Medulla oblongata (tissue), 1 donor: ENCODE results near the gene TMEM119.
"Not testable (repeated sequence)": the region's sequence is repeated elsewhere in the genome, so short reads cannot be mapped to it uniquely, and the experiment has no call there.

Experiments used
- DNase-seq: peaks from one replicate; pipeline ENCODE4 v3.0.0-alpha.2; 2015; ENCODE audit errors: extremely low spot score

The TMEM119 gene

DNA sequence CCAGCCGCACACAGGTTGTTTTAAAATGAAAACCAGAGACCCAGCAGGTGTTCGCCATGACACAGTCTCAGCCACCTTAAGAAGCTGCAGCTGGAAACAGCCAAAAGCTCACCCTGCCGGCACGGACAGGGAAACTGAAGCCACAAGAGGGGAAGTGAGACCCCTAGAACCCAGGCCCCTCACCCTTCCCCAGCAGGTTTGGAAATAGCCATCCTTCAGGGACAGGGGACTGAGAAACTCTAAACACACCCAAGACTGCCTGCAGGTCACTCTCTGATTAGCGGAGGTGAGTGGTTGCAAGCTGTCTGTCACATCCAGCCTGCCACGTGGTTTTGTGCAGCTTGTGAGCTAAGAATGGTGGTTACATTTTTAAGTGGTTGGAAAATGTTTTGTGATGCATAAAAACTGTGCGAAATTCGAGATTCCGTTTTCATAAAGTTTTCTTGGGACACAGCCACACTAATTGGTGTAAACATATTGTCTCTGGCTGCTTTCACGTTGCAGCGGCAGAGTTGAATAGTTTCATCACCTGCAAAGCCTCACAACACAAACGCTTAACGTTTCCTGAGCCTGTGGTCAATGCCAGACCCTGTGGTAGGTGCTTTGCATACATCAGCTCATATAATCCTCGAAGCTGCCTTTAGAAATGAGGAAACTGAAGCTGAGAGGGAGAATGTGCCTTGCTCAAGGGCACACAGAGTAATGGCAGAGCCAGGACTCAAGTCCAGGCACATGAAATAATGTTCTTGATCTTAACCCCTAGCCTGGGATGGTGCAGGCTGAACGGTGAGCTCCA, 37.5 kb upstream of the TMEM119 start:
- DNase-seq: peak; percentile 44

DNA sequence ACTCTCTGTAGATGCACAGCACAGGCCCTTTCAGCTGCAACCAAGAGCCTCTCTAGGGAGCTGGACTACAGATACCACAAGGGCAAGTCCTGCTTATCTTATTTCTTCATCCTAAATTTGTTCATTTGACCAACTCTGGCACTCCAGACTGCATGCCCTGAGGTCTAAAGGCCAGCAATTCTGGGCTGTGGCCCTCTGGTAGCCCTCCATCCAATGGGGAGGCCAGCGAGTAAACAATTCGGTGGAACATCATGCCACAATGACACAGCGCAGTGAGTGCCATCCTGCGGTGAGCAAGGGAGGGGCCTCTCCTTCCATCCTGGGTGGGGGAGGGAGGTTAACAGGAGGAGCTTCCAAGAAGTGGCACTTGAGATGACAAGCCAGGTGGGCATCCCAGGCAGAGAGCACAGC, 36.5 kb upstream of the TMEM119 start:
- peak; percentile 38 for DNase-seq

DNA sequence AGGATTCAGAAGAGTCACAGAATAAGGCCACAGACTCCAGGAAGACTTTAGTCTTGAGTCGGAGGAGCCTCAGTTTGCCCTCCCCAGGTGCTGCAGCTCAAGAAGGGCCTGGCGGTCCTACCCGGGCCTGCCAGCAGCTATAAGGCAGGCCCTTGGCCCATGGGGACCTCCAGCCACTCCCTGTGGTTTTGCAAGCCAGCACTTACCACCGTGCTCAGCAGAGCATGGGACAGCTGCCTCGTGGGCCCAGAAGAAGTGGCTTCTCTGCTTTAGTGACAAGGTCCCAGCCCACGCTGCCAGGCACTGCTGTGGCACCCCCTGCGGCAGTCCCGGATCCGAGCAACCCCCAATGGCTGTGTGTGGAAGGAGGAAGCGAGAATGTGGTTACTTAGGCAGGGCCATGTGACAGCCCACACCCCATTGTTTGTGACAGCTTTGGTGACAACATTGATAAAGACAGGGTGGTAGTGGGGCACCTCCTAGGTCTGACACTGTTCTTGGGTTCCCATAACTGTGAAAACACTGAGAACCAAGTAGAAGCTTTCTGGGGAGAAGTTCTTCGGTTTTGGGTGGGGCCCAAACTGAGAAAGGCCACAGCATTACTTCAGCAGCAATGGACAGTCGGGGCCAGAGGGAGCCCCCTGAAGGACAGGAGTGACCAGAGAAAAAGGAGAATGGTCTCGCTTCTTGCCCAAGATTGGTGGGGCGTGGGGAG, 35.8 kb upstream of the TMEM119 start, which contains the start of gene SELPLG:
Gene SELPLG, minus strand, starts transcription at position 361 of the 715 bp plus-strand sequence. CDS start 9,587 bp downstream, outside the sequence.
- peak; percentile 83 for DNase-seq

DNA sequence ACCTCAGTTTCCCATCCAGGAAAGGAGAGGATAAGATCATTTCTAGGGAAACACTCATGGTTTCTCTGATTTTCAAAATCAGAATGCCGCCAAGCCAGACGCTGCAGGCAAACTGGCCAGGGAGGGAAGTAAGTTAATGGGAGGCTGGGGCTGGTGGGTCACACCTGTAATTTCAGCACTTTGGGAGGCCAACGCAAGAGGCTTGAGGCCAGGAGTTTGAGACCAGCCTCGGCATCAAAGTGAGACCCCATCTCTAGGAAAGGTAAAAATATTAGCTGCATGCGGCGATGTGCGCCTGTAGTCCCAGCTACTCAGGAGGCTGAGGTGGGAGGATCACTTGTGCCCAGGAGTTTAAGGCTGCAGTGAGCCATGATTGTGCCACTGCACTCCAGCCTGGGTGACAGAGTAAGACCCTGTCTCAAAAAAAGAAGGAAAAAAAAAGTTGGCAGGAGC, 35.2 kb upstream of the TMEM119 start:
- DNase-seq: no peak

DNA sequence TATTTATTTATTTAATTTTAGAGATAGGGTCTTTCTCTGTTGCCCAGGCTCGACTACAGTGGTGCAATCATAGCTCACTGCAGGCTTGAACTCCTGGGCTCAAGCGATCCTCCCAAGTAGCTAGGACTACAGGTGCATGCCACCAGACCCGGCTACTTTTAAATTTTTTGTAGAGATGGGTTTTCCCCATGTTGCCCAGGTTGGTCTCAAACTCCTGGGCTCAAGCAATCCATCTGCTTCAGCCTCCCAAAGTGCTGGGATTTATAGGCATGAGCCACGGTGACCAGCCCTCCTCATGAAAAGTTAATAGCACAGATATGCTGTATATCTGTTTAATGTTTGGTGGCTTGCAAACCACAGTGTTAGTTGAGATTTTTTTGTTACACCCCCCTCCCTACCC, 33.4 kb upstream of the TMEM119 start:
- not testable (repeated sequence) for DNase-seq

DNA sequence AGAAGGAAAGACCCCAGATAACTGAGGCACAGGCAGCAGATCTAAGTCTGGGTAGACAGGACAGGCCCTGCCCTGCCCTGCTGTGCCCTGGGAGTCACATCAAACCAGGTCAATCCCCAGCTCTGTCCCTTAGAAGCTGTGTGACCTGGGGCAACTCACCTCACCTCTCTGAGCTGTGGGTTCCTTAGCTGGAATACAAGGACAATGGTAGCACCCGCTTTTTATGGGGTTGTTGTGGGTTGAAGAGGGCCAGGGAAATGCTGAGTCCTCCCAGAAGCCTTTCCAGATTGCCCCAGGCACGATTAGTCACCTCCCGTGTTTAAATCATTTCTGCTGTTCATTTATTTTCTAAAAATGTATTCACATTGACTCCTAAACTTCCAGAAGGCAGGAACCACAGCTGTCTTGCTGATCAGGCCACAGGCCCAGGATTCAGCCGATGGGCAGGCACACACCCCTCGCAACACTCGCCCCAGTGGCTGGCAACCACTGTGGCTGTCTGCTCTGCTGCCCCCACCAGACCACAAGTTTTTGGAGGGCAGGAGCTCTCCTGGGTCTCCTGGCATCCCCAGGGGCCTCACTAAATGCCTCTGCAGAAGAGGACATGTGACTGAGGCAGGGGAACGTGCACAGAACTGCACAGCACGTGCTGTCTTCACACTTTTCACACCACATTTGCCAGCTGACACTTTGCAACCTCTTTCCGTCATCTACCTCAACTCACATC, 32.8 kb upstream of the TMEM119 start:
- DNase-seq: no peak

DNA sequence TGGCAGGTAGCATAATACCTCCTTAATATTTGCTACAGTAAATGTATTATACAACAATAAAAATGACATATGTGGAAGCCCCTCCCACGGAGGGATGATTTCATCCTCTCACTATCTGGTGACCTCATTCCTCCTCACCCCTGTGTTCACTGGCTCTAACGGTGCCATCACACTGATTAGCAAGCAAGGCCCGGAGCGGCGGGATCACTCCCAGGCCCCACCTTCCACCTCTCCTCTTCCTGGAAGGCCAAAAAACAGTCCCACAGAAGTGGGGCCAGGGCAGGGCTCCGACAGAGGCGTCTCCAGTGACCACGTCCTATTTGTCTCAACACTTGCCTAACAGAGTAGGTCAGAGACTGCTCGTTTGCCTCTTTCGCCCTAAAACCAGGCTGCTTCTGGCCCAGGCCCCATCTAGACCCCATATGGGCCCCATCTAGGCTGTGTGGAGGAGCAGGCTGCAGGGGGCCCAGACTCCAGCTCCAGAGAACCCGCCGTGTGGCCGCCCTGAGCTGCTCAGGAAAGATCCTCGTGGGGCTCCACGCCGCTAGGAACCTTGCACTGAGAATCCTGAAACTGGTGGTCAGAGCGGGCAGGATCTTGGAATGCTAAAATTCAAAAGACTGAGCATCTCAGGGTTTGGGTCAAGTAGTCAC, 32.1 kb upstream of the TMEM119 start:
- DNase-seq: no peak

DNA sequence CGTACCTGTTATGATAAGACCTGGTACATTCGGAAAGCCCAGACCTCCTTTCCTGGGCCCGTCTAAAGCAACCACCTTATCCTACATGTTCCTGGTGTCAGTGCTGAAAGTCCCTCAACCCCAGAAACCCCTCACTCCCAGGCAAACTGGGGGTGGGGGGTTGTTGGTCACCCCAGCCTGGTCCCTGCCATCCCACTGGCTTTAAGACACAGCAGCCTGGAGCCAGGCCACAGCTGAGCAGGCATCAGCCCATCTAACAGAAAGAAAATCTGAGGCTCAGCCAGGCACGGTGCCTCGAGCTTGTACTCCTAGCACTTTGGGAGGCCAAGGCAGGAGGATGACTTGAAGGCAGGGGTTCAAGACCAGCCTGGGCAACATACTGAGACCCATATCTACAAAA, 31.3 kb upstream of the TMEM119 start:
- no peak for DNase-seq

DNA sequence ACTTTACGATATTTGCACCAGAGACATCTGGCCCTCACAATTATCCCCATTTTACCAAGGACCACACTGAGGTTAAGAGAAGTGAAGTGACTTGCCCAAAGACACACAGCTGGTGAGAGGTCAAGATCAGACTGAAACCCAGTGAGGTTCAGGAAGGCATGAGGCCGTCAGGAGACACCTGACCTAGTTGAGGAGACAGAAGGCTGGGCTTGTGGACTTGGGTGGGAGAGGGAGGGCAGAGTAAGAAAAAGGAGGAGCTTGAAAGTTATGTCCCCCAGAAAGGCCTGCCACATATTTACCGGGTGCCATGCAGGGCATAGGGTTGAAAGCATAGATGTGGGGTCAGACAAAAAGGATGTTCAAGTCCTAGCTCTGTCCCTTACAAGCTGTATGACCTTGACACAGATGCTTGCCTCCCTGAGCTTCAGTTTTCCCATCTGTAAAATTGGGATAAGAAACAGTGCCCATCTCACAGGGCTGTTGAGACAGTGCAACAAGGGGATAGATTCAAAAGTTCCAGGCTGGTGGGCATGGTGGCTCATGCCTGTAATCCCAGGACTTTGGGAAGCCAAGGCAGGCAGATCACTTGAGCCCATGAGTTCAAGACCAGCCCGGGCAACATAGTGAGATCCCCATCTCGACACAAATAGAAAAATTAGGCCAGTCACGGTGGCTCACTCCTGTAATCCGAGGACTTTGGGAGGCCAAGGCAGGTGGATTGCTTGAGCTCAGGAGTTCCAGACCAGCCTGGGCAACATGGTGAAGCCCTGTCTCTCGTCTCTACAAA, 29.4 kb upstream of the TMEM119 start:
- no peak for DNase-seq

DNA sequence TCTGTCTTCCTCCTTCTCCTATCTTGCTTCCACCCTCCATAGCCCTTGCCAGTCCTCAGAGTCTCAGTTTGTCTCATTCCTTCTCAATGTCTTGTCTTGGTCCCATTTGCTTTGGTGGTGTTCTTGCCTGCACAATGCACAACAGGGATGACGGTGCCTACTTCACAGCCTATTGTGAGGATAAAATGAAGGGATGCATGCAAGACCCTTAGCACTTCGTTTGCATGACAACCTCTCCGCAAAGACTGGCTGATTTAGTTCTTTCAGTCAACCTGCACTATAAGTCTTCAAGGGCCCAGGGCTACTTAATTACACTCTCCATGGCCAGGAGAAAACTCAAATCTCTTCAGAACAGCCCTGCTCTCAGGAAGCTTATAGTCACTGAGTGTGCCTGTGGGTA, 27.3 kb upstream of the TMEM119 start:
- no peak for DNase-seq

DNA sequence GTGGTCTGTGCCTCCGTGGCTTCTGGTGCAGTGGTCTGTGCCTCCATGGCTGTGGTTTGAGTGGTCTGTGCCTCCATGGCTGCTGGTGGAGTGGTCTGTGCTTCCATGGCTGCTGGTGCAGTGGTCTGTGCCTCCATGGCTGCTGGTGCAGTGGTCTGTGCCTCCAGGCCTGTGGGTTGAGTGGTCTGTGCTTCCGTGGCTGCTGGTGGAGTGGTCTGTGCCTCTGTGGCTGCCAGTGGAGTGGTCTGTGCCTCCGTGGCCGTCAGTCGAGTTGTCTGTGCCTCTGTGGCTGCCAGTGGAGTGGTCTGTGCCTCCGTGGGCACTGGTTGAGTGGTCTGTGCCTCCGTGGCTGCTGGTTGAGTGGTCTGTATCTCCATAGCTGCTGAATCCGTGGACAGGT, 25.7 kb upstream of the TMEM119 start:
- no peak for DNase-seq

DNA sequence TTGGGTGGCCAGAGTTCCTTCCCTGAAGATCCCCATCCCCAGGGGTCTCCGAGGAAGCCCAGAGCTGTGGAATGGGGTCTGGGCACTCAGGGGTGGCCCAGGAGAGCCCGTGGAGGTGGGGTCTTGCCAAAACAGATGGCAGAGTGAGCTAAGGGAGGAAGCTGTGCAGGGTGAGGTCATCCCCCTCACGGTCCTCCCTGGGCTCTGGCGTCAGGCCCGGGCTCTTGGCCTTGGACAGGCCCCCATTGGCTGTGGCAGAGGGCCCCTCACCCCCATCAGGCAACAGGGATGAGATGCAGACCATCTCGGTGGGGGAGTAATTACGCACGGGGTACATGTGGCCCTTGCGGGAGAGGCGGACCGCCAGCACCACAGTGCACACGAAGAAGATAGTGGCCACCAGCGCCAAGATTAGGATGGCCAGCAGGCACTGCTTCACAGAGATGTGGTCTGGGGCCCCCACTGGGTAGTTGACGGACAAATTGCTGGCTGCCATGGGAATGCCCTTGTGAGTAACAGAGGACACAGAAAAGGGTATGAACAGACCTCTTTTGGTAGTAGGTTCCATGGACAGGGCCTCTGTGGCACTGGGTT, 25.1 kb upstream of the TMEM119 start:
- no peak for DNase-seq

DNA sequence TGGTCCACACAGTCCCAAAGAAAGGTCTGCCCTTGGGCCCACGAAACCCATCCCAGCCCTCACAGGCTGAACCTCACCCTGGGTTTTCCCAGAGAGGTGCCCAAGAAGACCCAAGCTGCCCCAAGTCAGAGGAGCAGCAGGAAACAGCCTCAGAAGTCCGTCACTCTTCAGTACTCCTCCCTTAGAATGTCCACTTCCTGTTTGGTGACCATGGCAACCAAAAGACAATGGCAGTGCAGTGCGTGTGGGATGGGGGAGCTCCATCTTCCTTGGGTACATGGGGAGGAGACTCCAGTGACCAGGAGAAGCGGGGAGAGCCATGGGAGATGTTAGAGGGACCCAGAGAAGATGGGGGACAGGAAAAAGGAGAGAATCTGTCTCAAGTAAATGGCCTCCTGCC, 24.5 kb upstream of the TMEM119 start:
- no peak for DNase-seq

DNA sequence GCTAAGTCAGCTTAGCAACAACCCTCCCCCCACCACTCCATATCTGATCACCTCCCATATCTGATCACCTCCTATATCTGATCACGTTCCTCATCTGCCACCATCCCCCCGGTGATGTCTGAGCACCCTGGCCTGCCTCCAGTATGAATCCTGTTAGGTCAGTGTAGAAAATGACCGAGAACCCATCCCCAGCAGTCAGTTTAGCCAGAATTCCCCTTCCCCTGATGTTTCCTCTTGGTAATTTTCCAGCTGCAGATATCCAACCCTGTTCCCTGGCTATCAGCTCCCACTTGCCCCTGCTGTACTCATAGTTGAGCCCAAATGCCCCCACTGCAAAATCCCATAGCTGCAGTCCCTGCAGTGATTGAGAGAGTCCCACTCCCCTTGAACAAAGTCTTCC, 23.3 kb upstream of the TMEM119 start:
- DNase-seq: no peak

DNA sequence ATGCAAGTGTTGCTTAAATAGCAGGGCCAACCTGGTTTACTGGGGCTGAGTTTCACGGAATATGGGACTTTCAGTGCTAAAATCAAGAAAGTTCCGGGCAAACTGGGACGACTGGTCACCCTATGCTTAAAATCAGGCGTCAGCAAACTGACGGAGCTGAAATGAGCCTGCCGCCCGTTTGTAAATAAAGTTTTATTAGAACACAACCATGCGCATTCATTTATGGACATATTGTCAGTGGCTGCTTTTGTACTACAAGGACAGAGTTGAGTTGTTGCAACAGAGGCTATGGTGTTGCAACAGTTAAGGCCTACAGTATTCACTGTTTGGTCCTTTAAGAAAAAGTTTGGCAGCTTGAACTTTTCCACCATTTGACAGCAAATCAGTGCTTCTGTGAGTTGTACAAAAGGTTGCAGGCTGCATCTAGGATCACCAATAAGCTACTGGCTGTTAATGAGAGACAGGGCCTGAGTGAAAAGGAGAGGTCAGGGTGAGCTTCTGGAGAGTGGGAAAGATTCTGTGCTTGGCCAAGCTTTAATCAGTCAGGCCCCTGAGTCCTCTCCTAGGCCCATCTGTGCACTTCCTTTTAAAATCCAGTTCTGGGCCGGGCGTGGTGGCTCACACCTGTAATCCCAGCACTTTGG, 22.5 kb upstream of the TMEM119 start:
- DNase-seq: no peak

DNA sequence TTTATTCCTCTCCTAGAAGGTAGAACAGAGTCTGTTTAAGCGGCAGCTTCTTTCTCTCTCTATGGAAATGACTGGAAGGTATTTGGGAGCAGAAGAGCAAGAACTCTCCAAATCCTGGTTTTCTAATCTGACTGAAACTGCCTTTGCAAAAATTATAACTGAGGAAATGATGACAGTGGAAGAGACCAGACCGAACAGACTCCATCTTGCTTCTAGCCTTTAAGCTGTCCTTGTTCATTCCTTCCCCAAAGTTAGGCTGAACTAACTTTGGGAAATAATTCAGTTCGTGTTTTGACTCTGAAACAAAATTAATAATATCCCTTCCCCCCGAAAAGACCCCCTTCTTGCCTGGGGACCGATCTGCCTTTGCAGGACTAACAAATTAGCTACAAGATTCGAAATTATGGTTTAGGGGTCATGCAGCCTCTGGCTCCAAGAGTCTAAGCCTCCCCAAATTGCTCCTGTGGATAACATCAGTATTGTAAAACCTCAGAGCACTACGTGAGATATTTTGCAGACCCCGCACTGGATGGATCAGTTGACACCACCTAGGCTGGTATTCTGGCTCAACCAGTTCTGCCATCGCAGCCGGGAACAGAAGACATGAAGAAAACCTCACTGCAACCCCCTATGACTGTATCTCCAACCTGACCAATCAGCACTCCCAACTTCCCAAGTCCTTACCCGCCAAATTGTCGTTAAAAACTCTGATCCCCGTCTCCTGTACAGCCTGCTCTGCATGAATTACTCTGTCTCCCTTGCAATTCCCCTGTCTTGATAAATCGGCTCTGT, 21.7 kb upstream of the TMEM119 start:
- DNase-seq: no peak

DNA sequence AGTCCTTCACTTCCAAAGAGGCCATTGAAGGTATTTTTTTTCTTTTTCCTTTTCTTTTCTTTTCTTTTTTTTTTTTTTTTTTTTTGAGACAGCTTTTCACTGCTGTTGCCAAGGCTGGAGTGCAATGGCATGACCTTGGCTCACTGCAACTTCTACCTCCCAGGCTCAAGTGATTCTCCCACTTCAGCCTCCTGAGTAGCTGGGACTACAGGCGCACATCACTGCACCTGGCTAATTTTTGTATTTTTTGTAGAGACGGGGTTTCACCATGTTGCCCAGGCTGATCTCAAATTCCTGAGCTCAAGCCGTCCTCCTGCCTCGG, 21.0 kb upstream of the TMEM119 start:
- DNase-seq: not testable (repeated sequence)

DNA sequence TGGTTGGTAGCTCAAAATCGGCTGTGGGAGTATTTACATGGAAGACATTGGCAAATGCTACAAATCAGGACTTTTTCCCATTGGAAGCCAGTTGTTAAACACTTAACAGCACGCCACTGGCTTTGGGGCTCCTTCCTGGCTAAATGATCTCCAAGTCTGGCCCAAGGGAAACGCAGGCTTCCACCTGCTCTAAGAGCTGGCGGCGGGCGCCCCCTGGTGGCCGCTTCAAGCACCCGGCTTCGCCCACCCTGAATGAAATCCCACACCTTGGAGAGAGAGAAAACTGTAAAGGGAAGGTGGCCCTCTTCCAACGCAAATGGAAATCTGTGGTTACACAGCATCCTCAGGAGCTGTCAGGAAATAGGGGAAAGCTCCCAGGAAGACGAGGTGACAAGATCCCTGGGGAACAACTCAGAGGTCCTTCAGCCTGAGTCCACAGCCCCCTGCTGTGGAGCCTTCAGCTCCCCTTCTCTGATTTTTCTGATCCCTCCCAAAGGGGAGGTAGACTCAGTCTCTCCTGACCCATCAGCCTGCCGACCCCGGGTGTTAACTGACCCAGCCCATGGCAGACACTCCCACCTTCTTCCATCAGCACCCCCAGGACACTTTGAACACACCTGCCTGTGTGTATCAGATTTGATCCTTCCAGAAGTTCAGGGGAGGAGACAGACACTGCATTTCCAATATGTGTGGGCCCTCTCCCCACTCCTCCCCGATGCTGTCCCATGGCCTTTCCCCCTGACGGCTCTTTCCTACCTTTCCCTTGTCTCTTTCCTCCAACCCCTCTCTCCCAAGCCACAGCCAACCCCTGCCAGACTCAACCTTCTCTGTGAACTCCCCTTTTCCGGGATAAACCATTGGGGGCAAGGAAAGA, 20.4 kb upstream of the TMEM119 start:
- DNase-seq: peak; percentile 87
